Gastrocnemius medialis (tissue), 4 donors: ENCODE measurements around the gene STK4. TPM values are rescaled to one million over a fixed set of nuclear protein-coding genes. Genes with fewer than 3 reads are reported as not detected.

Experiments
- ATAC-seq, 2 donors: fragments of 150-250 bp; one replicate each; pipeline ENCODE4 v1.9.1; 2016
- DNase-seq, 2 donors: peaks; one replicate each; pipeline ENCODE4 v3.0.0-alpha.2; 2019
- H3K27ac ChIP-seq, 4 donors: fragments of 200-600 bp; sonication (generic); 1 replicate in 1 of 4; 2 replicates in 3 of 4; pipeline ENCODE4 v1.5.1; 2016 to 2018; ENCODE audit warnings: mild to moderate bottlenecking in 2 of 4, moderate library complexity in 1 of 4
- H3K27me3 ChIP-seq, 3 donors: fragments of 200-600 bp; sonication (generic) in 2 of 3; 1 replicate in 1 of 3; 2 replicates in 2 of 3; pipeline versions ENCODE4 v1.5.1 to v1.6.0; 2016 to 2019; ENCODE audit warnings: mild to moderate bottlenecking in 1 of 3, moderate library complexity in 1 of 3
- H3K36me3 ChIP-seq, 2 donors: fragments of 200-600 bp; sonication (generic) in 1 of 2; one replicate each; pipeline ENCODE4 v1.5.1; 2017 to 2018
- H3K4me1 ChIP-seq, 2 donors: fragments of 200-600 bp; sonication (generic) in 1 of 2; one replicate each; pipeline ENCODE4 v1.5.1; 2016 to 2017; ENCODE audit warnings: mild to moderate bottlenecking in 2 of 2
- H3K4me3 ChIP-seq, 4 donors: fragments of 200-600 bp; sonication (generic) in 3 of 4; 1 replicate in 1 of 4; 2 replicates in 3 of 4; pipeline ENCODE4 v1.5.1; 2016 to 2019; ENCODE audit warnings: mild to moderate bottlenecking in 2 of 4
- H3K9me3 ChIP-seq, 3 donors: fragments of 200-600 bp; sonication (generic) in 2 of 3; 1 replicate in 1 of 3; 2 replicates in 2 of 3; pipeline ENCODE4 v1.5.1; 2016 to 2019
- CTCF ChIP-seq, 5 experiments: fragments of 450-650 bp in 3 of 5; fragments of 200-600 bp in 2 of 5; sonication (generic) in 2 of 5; IDR thresholded peaks in 4 of 5; conservative IDR thresholded peaks in 1 of 5; 1 replicate in 4 of 5; 2 replicates in 1 of 5; pipeline ENCODE4 v1.5.1; 2016 to 2019; ENCODE audit warnings: antibody characterized with exemption in 5 of 5, mild to moderate bottlenecking in 3 of 5, moderate library complexity in 3 of 5
- POLR2A ChIP-seq, 2 donors: fragments of 450-650 bp; IDR thresholded peaks; one replicate each; pipeline ENCODE4 v1.6.1; 2017; ENCODE audit warnings: antibody characterized with exemption in 2 of 2, mild to moderate bottlenecking in 2 of 2, moderate library complexity in 2 of 2
- in situ Hi-C, 4 donors: fragments of 200-750 bp; cut with MboI; loops; one replicate each; pipeline versions ENCODE4 v1.15.0 to v1.8.0; 2017; ENCODE audit warnings: low sequenced_read_pairs in 4 of 4
- intact Hi-C: fragments of 100-400 bp; cut with DNase I; formaldehyde crosslinking; loops from one replicate; pipeline ENCODE4 v1.15.1; 2023; ENCODE audit warnings: low total_unique reads
- total RNA-seq, 4 donors: library from RNA; depleted of rRNA; stranded (reverse); fragments of >200 nt; gene quantifications; one replicate each; pipeline versions ENCODE4 v1.1.0 to v1.2.3, GENCODE V29; 2016

STK4 gene
- total RNA-seq, 4 donors from 2014 or later, result 4.5 to 6.4 (median 5.5) TPM

DNA sequence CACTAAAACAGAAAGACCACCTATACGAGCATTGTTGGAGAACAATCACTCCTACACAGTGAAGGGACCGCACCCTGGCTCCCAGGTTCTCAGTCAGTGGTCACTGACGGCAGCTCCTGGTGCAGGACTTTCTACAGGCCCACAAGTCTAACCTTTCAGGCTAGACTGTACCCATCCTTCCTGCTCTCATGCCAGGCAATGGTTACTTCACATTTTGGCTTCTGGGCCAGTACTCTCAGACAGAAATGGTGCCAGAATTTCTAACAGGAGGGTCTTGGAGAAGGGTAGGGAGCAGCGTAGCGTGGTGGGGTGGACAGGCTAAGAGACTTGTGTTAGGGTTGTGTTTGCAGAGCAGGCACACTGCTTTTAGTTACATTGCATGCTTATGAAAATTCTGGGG is 18.2 kb upstream of the STK4 start:
- in situ Hi-C loops (no loop called here), intact Hi-C loops (no loop called here)
- ATAC-seq (no peak), DNase-seq (no peak)
- H3K36me3 ChIP-seq, result peaks cover 0 to 76% of the 10 kb centered on the region in 2 donors
- no peaks in the 10 kb centered on the region for H3K27me3 ChIP-seq
- no peak overlapping the region for H3K4me3 ChIP-seq
- TF ChIP-seq POLR2A (IDR thresholded peaks at IDR 0.05), result no peak
- peaks cover 0 to 4% of the 10 kb centered on the region in 2 donors for H3K4me1 ChIP-seq
- H3K27ac ChIP-seq, result no peak overlapping the region
- no peaks in the 10 kb centered on the region for H3K9me3 ChIP-seq

GRCh38 chr20:44948513-44948912 is 17.8 kb upstream of the STK4 start:
- Histone ChIP-seq H3K9me3 (no peaks in the 10 kb centered on the region), H3K4me3 (no peak overlapping the region), H3K4me1 (peaks cover 0 to 4% of the 10 kb centered on the region in 2 donors), H3K36me3 (peaks cover 0 to 76% of the 10 kb centered on the region in 2 donors), H3K27ac (no peak overlapping the region), H3K27me3 (no peaks in the 10 kb centered on the region)
- intact Hi-C loops, result no loop called here
- TF ChIP-seq POLR2A (IDR thresholded peaks at IDR 0.05) (no peak), CTCF (IDR thresholded peaks at IDR 0.05 in 4 of 5, conservative IDR thresholded peaks at IDR 0.05 in 1 of 5) (no peak)
- ATAC-seq (no peak), DNase-seq (no peak)
- in situ Hi-C loops, result no loop called here

DNA sequence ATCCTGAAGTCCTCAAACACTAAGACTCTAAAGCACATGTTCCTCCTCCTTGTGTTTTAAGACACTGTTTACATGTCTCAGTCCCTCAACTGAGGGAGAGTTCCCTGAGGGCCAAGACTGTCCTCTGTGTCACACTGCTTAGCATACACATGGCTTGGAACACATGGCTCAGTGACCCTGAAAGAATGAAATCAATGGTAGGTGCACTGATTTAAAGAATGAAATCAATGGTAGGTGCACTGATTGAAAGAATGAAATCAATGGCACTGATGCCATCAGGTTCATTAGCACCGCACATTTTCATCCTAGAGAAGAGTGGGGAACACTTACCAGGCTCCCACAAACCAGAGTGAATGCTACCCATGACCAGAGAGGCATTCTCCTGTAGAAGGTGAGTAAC is 15.9 kb upstream of the STK4 start:
- intact Hi-C loops, result no loop called here
- in situ Hi-C loops, result loop anchor here in 1 of 4 donors (25.0 kb wide), 1 partner anchor 112 kb away; no protein-coding TSS in a partner anchor

DNA sequence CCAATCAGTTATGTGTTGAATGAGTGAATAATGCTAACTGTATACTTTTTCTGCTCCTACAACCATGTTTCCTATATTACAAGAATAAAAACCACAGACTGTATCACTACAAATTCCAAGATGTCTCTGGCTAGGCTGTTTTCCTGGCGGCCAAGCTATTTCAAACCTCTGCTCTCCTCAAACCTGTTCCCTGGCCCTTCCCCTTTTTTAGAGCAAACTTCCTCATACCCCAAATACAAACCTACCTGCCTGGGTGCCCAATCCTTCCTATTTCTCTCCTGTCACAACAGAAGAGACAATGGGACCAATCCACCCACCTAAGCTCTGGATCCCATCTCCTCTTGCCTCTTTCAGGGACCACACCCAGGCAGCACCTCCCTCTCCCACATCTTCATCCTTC is 13.6 kb upstream of the STK4 start:
- Histone ChIP-seq H3K4me1 (peaks cover 0 to 2% of the 10 kb centered on the region in 2 donors), H3K27ac (no peak overlapping the region), H3K36me3 (peaks cover 0 to 79% of the 10 kb centered on the region in 2 donors), H3K27me3 (no peaks in the 10 kb centered on the region), H3K9me3 (no peaks in the 10 kb centered on the region), H3K4me3 (no peak overlapping the region)
- intact Hi-C loops (no loop called here), in situ Hi-C loops (loop anchor here in 1 of 4 donors (25.0 kb wide), 1 partner anchor 110 kb away; no protein-coding TSS in a partner anchor)
- no peak for ATAC-seq
- TF ChIP-seq CTCF (IDR thresholded peaks at IDR 0.05 in 4 of 5, conservative IDR thresholded peaks at IDR 0.05 in 1 of 5), result no peak
- no peak for TF ChIP-seq POLR2A (IDR thresholded peaks at IDR 0.05)
- no peak for DNase-seq

More for the DNA sequence above, 15.9 kb upstream of the STK4 start:
- no peak overlapping the region for H3K4me3 ChIP-seq
- ATAC-seq, result no peak
- DNase-seq, result no peak
- no peaks in the 10 kb centered on the region for H3K9me3 ChIP-seq
- no peak for TF ChIP-seq CTCF (IDR thresholded peaks at IDR 0.05 in 4 of 5, conservative IDR thresholded peaks at IDR 0.05 in 1 of 5)
- TF ChIP-seq POLR2A (IDR thresholded peaks at IDR 0.05), result no peak
- H3K36me3 ChIP-seq, result peaks cover 0 to 85% of the 10 kb centered on the region in 2 donors
- no peaks in the 10 kb centered on the region for H3K27me3 ChIP-seq
- no peak overlapping the region for H3K27ac ChIP-seq
- peaks cover 0 to 4% of the 10 kb centered on the region in 2 donors for H3K4me1 ChIP-seq

DNA sequence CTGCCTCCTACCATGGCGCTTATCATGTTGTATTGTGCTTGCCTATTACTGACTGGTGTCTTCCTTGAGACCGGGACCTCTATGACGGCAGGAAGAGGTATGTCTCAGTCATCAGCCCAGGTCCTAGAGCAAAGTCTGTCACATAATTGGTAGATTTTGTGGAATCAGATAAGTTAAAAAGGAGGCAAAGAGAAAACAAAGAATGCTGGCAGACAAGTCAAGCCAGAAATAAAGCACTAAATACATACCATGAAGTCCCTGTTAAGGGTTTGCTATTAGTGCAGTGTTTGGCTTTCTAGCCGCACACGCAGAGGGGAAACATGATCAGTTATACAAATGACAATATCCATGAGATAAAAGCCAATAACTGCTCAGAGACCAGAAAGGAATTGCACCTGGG is 12.1 kb upstream of the STK4 start:
- H3K9me3 ChIP-seq, result no peaks in the 10 kb centered on the region
- intact Hi-C loops (no loop called here), in situ Hi-C loops (loop anchor here in 1 of 4 donors (25.0 kb wide), 1 partner anchor 108 kb away; no protein-coding TSS in a partner anchor)
- peaks cover 0 to 68% of the 10 kb centered on the region in 2 donors for H3K36me3 ChIP-seq
- DNase-seq (no peak), ATAC-seq (no peak)
- no peak overlapping the region for H3K27ac ChIP-seq
- no peak overlapping the region for H3K4me3 ChIP-seq
- H3K27me3 ChIP-seq, result no peaks in the 10 kb centered on the region
- H3K4me1 ChIP-seq, result peaks cover 7 to 12% of the 10 kb centered on the region in 2 donors
- TF ChIP-seq CTCF (IDR thresholded peaks at IDR 0.05 in 4 of 5, conservative IDR thresholded peaks at IDR 0.05 in 1 of 5) (no peak), POLR2A (IDR thresholded peaks at IDR 0.05) (no peak)
